Measurements from ENCODE around the gene AK9.

DNA sequence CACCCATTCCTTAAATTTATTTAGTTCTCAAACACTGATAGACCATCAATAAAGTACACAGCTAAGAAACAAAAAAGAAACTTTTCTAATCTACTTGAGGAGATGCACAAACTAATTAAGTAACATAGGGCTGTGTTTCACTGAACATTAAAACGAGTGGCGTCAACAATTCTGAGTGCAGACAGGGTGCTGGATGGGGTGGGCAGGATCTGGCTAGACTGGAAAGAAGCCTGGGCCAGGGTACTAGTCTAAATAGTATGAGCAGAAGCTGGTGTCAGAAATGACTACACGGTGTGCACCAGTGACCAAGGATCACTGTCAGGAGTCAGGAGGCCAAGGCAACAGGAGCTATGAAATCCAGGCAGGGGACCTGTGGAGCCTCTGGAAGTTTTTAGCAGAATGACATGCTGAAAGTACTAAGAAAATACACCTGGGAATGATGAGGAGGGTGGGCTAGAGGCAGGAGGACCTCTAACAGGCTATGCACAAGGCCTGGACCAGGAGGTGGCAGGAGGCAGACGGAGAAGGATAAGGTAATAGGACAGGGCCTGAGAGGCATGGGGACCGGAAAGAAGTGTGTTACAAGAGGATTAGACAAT is 221.3 kb downstream of the AK9 start:
- TF ChIP-seq, protein P1, sequence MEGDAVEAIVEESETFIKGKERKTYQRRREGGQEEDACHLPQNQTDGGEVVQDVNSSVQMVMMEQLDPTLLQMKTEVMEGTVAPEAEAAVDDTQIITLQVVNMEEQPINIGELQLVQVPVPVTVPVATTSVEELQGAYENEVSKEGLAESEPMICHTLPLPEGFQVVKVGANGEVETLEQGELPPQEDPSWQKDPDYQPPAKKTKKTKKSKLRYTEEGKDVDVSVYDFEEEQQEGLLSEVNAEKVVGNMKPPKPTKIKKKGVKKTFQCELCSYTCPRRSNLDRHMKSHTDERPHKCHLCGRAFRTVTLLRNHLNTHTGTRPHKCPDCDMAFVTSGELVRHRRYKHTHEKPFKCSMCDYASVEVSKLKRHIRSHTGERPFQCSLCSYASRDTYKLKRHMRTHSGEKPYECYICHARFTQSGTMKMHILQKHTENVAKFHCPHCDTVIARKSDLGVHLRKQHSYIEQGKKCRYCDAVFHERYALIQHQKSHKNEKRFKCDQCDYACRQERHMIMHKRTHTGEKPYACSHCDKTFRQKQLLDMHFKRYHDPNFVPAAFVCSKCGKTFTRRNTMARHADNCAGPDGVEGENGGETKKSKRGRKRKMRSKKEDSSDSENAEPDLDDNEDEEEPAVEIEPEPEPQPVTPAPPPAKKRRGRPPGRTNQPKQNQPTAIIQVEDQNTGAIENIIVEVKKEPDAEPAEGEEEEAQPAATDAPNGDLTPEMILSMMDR (IDR thresholded peaks at IDR 0.05), result no peak
- no peak for TF ChIP-seq POLR2A (IDR thresholded peaks at IDR 0.05)
- no peak for TF ChIP-seq POLR2AphosphoS5 (IDR thresholded peaks at IDR 0.05)
- no peak for TF ChIP-seq EP300 (IDR thresholded peaks at IDR 0.05)
